Mesothelial cell of epicardium (in vitro differentiated cells): Measurements from ENCODE around the gene ADGRL2. TPM values are rescaled to one million over a fixed set of nuclear protein-coding genes. Genes with fewer than 3 reads are reported as not detected.
"Not testable (repeated sequence)": the region's sequence is repeated elsewhere in the genome, so short reads cannot be mapped to it uniquely, and the experiment has no call there.

Source experiments
- DNase-seq, 2 experiments: peaks; one replicate each; pipeline ENCODE4 v3.0.0; 2021; ENCODE audit warnings: low spot score in 2 of 2; ENCODE audit not compliant: unreplicated experiment in 2 of 2
- H3K27ac Mint-ChIP-seq: 2 replicates; pipeline ENCODE4 v1.8.0; 2021; ENCODE audit warnings: mixed read lengths
- H3K27me3 Mint-ChIP-seq: 2 replicates; pipeline ENCODE4 v1.8.0; 2021; ENCODE audit warnings: low read depth, mixed read lengths
- H3K36me3 Mint-ChIP-seq: 2 replicates; pipeline ENCODE4 v1.8.0; 2021; ENCODE audit warnings: mixed read lengths
- H3K4me1 Mint-ChIP-seq: 2 replicates; pipeline ENCODE4 v1.8.0; 2021; ENCODE audit warnings: mixed read lengths
- H3K4me3 Mint-ChIP-seq: 2 replicates; pipeline ENCODE4 v1.8.0; 2021; ENCODE audit warnings: mild to moderate bottlenecking, moderate library complexity, mixed read lengths
- H3K9me3 Mint-ChIP-seq: 2 replicates; pipeline ENCODE4 v1.8.0; 2021; ENCODE audit warnings: mixed read lengths
- total RNA-seq: library from RNA; stranded (reverse); gene quantifications from 3 replicates; pipeline ENCODE4 v1.2.1, GENCODE V29; 2021
- TF ChIP-seq, protein P1 (sequence below): fragments of 200-600 bp; sonication (generic); IDR thresholded peaks from one replicate; pipeline ENCODE4 v1.5.0; 2021; ENCODE audit warnings: antibody characterized with exemption; ENCODE audit not compliant: unreplicated experiment

Gene ADGRL2
- total RNA-seq, 1 donor from 2014 or later: 83.4 TPM

DNA sequence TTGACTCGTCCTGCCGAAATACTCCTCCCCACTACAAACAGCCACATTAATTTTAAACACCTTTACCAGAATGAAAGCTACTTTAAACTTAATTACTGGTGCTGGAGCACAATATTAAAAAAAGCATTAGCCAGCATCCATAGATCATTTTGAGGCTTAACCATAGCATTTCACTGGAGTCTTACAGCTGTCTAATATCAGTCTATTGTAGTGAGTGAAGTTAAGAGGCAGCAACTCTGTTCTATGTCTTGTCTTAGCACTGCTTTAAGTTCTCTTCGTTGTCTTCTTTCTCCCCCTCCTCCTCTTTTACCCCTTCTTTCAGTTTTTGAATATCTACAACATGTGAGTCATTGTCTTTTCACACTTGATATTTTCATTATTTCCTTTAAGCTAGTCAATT, 49.3 kb downstream of the ADGRL2 start:
- Mint-ChIP-seq H3K4me1 (peaks cover 20% of the 10 kb centered on the region), H3K27me3 (no peaks in the 10 kb centered on the region), H3K4me3 (no peak overlapping the region), H3K27ac (no peak overlapping the region), H3K9me3 (no peaks in the 10 kb centered on the region), H3K36me3 (no peaks in the 10 kb centered on the region)
- no peak for DNase-seq
- TF ChIP-seq, protein P1, sequence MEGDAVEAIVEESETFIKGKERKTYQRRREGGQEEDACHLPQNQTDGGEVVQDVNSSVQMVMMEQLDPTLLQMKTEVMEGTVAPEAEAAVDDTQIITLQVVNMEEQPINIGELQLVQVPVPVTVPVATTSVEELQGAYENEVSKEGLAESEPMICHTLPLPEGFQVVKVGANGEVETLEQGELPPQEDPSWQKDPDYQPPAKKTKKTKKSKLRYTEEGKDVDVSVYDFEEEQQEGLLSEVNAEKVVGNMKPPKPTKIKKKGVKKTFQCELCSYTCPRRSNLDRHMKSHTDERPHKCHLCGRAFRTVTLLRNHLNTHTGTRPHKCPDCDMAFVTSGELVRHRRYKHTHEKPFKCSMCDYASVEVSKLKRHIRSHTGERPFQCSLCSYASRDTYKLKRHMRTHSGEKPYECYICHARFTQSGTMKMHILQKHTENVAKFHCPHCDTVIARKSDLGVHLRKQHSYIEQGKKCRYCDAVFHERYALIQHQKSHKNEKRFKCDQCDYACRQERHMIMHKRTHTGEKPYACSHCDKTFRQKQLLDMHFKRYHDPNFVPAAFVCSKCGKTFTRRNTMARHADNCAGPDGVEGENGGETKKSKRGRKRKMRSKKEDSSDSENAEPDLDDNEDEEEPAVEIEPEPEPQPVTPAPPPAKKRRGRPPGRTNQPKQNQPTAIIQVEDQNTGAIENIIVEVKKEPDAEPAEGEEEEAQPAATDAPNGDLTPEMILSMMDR: no peak

DNA sequence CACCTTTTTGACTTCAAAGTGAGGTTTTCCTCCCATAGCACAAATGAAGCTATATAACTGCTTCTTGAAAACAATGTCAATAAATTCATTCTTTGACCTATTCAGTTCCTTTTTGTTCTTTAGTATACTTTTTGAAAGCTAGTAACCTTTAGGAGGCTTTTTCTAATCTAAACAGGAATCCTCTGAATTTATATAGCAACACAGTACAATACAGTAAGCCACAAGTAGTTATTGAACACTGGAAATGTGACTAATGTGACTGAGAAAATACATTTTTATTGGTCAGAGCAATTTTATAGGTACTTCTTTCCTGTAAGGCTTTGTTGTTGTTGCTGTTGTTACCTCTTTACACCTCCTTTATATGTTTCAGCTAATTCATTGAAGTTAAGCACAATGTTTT, 49.8 kb downstream of the ADGRL2 start:
- Mint-ChIP-seq H3K4me3 (no peak overlapping the region), H3K4me1 (peaks cover 20% of the 10 kb centered on the region), H3K36me3 (no peaks in the 10 kb centered on the region), H3K9me3 (no peaks in the 10 kb centered on the region), H3K27me3 (no peaks in the 10 kb centered on the region), H3K27ac (no peak overlapping the region)
- no peak for DNase-seq
- TF ChIP-seq, protein P1: no peak

DNA sequence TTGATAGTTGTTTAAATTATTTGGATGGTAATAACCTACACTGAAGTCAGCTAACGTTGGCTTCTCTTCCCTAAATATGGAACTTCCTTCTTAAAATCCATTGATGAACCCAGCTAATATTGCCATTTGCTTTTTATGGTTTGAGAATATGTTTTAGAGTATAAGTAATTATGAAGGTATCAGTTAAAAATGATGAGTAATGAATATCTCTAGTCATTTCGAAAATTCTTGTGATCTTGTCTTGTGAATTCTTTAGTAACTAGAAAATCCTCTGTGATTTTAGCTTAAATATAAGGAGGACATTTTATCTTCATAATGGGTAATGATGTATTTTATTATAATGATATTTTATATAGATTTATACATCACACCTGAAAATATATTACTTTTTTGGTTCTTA, 50.5 kb downstream of the ADGRL2 start:
- no peak overlapping the region for H3K27ac Mint-ChIP-seq
- no peak overlapping the region for H3K4me3 Mint-ChIP-seq
- TF ChIP-seq, protein P1: no peak
- no peaks in the 10 kb centered on the region for H3K9me3 Mint-ChIP-seq
- H3K4me1 Mint-ChIP-seq: peaks cover 20% of the 10 kb centered on the region
- no peak for DNase-seq
- H3K27me3 Mint-ChIP-seq: no peaks in the 10 kb centered on the region
- H3K36me3 Mint-ChIP-seq: no peaks in the 10 kb centered on the region

DNA sequence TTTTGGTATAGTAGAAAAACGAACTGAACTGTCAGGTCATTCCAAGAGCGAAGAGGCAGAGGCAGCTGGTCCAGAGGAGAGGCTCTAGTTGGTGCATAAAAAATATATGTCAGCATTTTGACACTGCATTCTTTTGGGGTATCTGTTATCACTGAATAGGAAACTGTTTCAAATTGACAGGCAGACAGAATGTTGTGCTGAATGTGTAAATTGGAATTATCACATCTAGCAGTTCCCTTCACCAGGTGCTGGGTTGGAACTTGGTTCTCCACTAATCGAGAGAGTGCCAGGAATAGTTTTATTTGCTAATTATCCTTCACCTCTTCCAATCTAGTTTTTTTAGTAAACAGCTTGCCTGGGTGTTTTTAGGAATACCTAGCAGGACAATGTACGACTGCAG, 52.2 kb downstream of the ADGRL2 start:
- Mint-ChIP-seq H3K9me3 (no peaks in the 10 kb centered on the region), H3K27ac (no peak overlapping the region), H3K36me3 (no peaks in the 10 kb centered on the region)

DNA sequence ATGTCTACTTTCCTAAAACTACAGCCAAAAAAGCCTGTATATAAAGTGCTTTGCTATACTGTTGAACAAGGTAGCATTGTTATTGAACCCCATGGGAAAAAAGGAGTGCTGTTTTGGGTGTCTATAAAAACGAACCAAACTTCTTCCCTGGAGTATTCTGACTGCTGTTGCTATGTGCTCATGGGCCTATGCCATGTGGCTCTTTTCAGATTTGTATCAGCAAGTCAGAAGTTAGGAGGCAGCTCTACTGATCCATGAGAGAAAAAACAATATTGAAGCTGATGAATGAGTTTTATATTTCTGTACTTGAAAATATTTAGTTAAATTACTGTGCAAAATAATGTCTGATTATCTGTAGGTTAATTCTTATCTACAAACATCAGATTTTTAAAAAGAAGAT, 66.5 kb downstream of the ADGRL2 start:
- Mint-ChIP-seq H3K27me3 (no peaks in the 10 kb centered on the region), H3K4me1 (peaks cover 28% of the 10 kb centered on the region), H3K4me3 (no peak overlapping the region), H3K9me3 (peaks cover 11% of the 10 kb centered on the region), H3K36me3 (peaks cover 10% of the 10 kb centered on the region), H3K27ac (no peak overlapping the region)
- DNase-seq: no peak
- TF ChIP-seq, protein P1: no peak

More for the DNA sequence above, 52.2 kb downstream of the ADGRL2 start:
- Mint-ChIP-seq H3K27me3 (no peaks in the 10 kb centered on the region), H3K4me1 (peaks cover 23% of the 10 kb centered on the region), H3K4me3 (no peak overlapping the region)
- no peak for DNase-seq
- TF ChIP-seq, protein P1: no peak

DNA sequence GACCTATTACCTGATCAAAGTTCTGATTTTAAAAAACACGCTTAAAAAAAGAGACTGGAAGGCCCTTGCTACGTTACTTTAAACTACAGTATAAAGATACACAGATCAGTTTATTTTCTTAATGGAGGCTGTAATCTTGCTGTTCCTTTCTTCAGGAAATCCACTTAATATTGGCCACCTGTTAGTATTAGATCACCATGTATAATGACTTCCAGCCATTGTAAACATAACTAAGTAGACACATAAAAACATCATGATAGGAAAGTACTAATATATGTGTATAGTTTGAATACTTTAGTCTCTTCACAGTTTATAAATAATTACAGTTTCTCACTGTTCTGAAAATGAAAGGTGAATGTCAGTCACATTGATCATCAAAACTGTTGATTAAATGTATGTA, 68.6 kb downstream of the ADGRL2 start:
- Mint-ChIP-seq H3K4me3 (no peak overlapping the region), H3K9me3 (peaks cover 12% of the 10 kb centered on the region), H3K4me1 (peaks cover 35% of the 10 kb centered on the region), H3K36me3 (peaks cover 10% of the 10 kb centered on the region), H3K27me3 (no peaks in the 10 kb centered on the region), H3K27ac (no peak overlapping the region)
- no peak for DNase-seq
- TF ChIP-seq, protein P1: no peak

DNA sequence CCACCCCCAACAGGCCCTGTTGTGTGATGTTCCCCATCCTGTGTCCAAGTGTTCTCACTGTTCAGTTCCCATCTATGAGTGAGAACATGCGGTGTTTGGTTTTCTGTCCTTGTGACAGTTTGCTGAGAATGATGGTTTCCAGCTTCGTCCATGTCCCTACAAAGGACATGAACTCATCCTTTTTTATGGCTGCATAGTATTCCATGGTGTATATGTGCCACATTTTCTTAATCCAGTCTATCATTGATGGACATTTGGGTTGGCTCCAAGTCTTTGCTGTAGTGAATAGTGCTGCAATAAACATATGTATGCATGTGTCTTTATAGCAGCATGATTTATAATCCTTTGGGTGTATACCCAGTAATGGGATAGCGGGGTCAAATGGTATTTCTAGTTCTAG, 70.4 kb downstream of the ADGRL2 start:
- not testable (repeated sequence) for H3K27ac Mint-ChIP-seq, DNase-seq, H3K4me3 Mint-ChIP-seq, H3K27me3 Mint-ChIP-seq, H3K36me3 Mint-ChIP-seq
- H3K4me1 Mint-ChIP-seq: peaks cover 45% of the 10 kb centered on the region
- peaks cover 12% of the 10 kb centered on the region for H3K9me3 Mint-ChIP-seq
